ENCODE measurements around the gene IL24. TPM values are rescaled to one million over a fixed set of nuclear protein-coding genes. Genes with fewer than 3 reads are reported as not detected.

IL24 gene
- polyA plus RNA-seq, 1 donor (not counting 4 experiments of a cell fraction or from before 2014, with no cell fraction given) = 2.3 TPM

- H3K9me1 ChIP-seq (ENCODE audit: control insufficient read depth, extremely low read depth, insufficient read depth, low read length) = no peaks in the 10 kb centered on the region
- dilution Hi-C loops (cut with MboI; ENCODE audit: extremely low pct_ligation_motif_present, low sequenced_read_pairs) = no loop called here
- no peak overlapping the region for H3K27ac ChIP-seq (ENCODE audit: control insufficient read depth, insufficient read depth, low read length)
- no peak overlapping the region for H3K4me3 ChIP-seq (ENCODE audit: control insufficient read depth in 2 of 3, extremely low read depth in 1 of 3, insufficient read depth in 2 of 3, low read depth in 1 of 3, low read length in 3 of 3)
- peaks cover 9% of the 10 kb centered on the region for H3K4me1 ChIP-seq (ENCODE audit: control insufficient read depth, extremely low read depth, insufficient read depth, low read length)
- TF ChIP-seq CTCF (optimal IDR thresholded peaks at IDR 0.05 in 1 of 3, IDR thresholded peaks at IDR 0.05 in 1 of 3, conservative IDR thresholded peaks at IDR 0.05 in 1 of 3; ENCODE audit: extremely low read depth in 1 of 3, insufficient read depth in 2 of 3, low read length in 3 of 3) (no peak), EZH2 (IDR thresholded peaks at IDR 0.05; ENCODE audit: low read length) (no peak)
- H2AFZ ChIP-seq (ENCODE audit: control insufficient read depth, low read length) = no peak overlapping the region
- no peak overlapping the region for H3K9ac ChIP-seq (ENCODE audit: control insufficient read depth, extremely low read depth, insufficient read depth, low read length)
- H3K79me2 ChIP-seq (ENCODE audit: control insufficient read depth, insufficient read depth, low read length) = no peaks in the 10 kb centered on the region
- no peak overlapping the region for H3K4me2 ChIP-seq (ENCODE audit: control insufficient read depth, extremely low read depth, insufficient read depth, low read depth, low read length)
- DNase-seq (ENCODE audit: low read depth, low spot score) = no peak
- H3K27me3 ChIP-seq (ENCODE audit: control insufficient read depth, extremely low read depth, insufficient read depth, low read length) = no peaks in the 10 kb centered on the region
- no peak for FAIRE-seq
- no peaks in the 10 kb centered on the region for H4K20me1 ChIP-seq (ENCODE audit: control insufficient read depth, extremely low read depth, insufficient read depth, low read length)
- no peaks in the 10 kb centered on the region for H3K9me3 ChIP-seq (ENCODE audit: control insufficient read depth, low read depth, low read length)
- no peaks in the 10 kb centered on the region for H3K36me3 ChIP-seq (ENCODE audit: control insufficient read depth in 2 of 2, extremely low read depth in 1 of 2, insufficient read depth in 2 of 2, low read length in 2 of 2)
Measured at GRCh38 chr1:206951318-206952100, 54.3 kb downstream of the IL24 start.

GRCh38 chr1:206952171-206952570 lies 54.9 kb downstream of the IL24 start:
- no peak for DNase-seq (ENCODE audit: low read depth, low spot score)
- Histone ChIP-seq H3K4me1 (ENCODE audit: control insufficient read depth, extremely low read depth, insufficient read depth, low read length) (peaks cover 9% of the 10 kb centered on the region), H3K27ac (ENCODE audit: control insufficient read depth, insufficient read depth, low read length) (no peak overlapping the region), H3K9me3 (ENCODE audit: control insufficient read depth, low read depth, low read length) (no peaks in the 10 kb centered on the region), H4K20me1 (ENCODE audit: control insufficient read depth, extremely low read depth, insufficient read depth, low read length) (no peaks in the 10 kb centered on the region), H3K36me3 (ENCODE audit: control insufficient read depth in 2 of 2, extremely low read depth in 1 of 2, insufficient read depth in 2 of 2, low read length in 2 of 2) (no peaks in the 10 kb centered on the region), H3K79me2 (ENCODE audit: control insufficient read depth, insufficient read depth, low read length) (no peaks in the 10 kb centered on the region), H2AFZ (ENCODE audit: control insufficient read depth, low read length) (no peak overlapping the region), H3K9me1 (ENCODE audit: control insufficient read depth, extremely low read depth, insufficient read depth, low read length) (no peaks in the 10 kb centered on the region), H3K9ac (ENCODE audit: control insufficient read depth, extremely low read depth, insufficient read depth, low read length) (no peak overlapping the region), H3K27me3 (ENCODE audit: control insufficient read depth, extremely low read depth, insufficient read depth, low read length) (no peaks in the 10 kb centered on the region), H3K4me2 (ENCODE audit: control insufficient read depth, extremely low read depth, insufficient read depth, low read depth, low read length) (peak overlapping the region; percentile 27), H3K4me3 (ENCODE audit: control insufficient read depth in 2 of 3, extremely low read depth in 1 of 3, insufficient read depth in 2 of 3, low read depth in 1 of 3, low read length in 3 of 3) (no peak overlapping the region)
- no peak for TF ChIP-seq CTCF (optimal IDR thresholded peaks at IDR 0.05 in 1 of 3, IDR thresholded peaks at IDR 0.05 in 1 of 3, conservative IDR thresholded peaks at IDR 0.05 in 1 of 3; ENCODE audit: extremely low read depth in 1 of 3, insufficient read depth in 2 of 3, low read length in 3 of 3)
- peak; percentile 59 for FAIRE-seq
- dilution Hi-C loops (cut with MboI; ENCODE audit: extremely low pct_ligation_motif_present, low sequenced_read_pairs) = no loop called here
